H1 (cell line): ENCODE results near the gene MRPL20. TPM values are rescaled to one million over a fixed set of nuclear protein-coding genes. Genes with fewer than 3 reads are reported as not detected.

Source experiments
- CTCF ChIA-PET: fragments of 300-600 bp; sonication (Branson Sonifier 250); formaldehyde crosslinking; loops from one replicate; lab custom pipeline; 2021; ENCODE audit not compliant: partially characterized antibody; lab: Charles Lee
- POLR2A ChIA-PET: fragments of 300-600 bp; sonication (Branson Sonifier 250); formaldehyde crosslinking; loops from one replicate; lab custom pipeline; 2021; ENCODE audit warnings: inconsistent platforms; ENCODE audit not compliant: partially characterized antibody; lab: Charles Lee
- DNase-seq, 2 experiments: peaks; one replicate each; pipeline versions ENCODE4 v3.0.0 to v3.0.0-alpha.2; 2010 to 2022; ENCODE audit warnings: low spot score in 2 of 2, low read depth in 1 of 2, mixed read lengths in 1 of 2
- FAIRE-seq: peaks from 2 replicates; lab custom pipeline; 2011; peaks lifted over from hg19 to GRCh38; lab: Jason Lieb, UNC
- H2AFZ ChIP-seq: 2 replicates; pipeline ENCODE4 v1.8.1; 2012; ENCODE audit warnings: low read length, inconsistent platforms
- H2AK5ac ChIP-seq: 2 replicates; pipeline ENCODE4 v1.6.1; 2013; ENCODE audit warnings: low read depth, low read length
- H2BK120ac ChIP-seq: replicated peaks from 2 replicates; pipeline ENCODE3; 2013; ENCODE audit warnings: low read depth, low read length, inconsistent platforms
- H2BK12ac ChIP-seq: 2 replicates; pipeline ENCODE4 v1.6.1; 2013; ENCODE audit warnings: low read depth, low read length
- H2BK15ac ChIP-seq: 2 replicates; pipeline ENCODE4 v1.6.1; 2013; ENCODE audit warnings: low read length
- H2BK20ac ChIP-seq: 2 replicates; pipeline ENCODE4 v1.6.1; 2013; ENCODE audit warnings: low read length
- H2BK5ac ChIP-seq: 2 replicates; pipeline ENCODE4 v1.6.1; 2013; ENCODE audit warnings: low read depth, low read length
- H3K14ac ChIP-seq: 2 replicates; pipeline ENCODE4 v1.6.1; 2013; ENCODE audit warnings: inconsistent platforms; ENCODE audit not compliant: insufficient read length
- H3K18ac ChIP-seq: 2 replicates; pipeline ENCODE4 v1.6.1; 2013; ENCODE audit warnings: low read length; ENCODE audit errors: extremely low read depth
- H3K23ac ChIP-seq: 2 replicates; pipeline ENCODE4 v1.6.1; 2013; ENCODE audit warnings: inconsistent platforms; ENCODE audit not compliant: insufficient read length
- H3K23me2 ChIP-seq: 2 replicates; pipeline ENCODE4 v1.6.1; 2013; ENCODE audit warnings: low read depth, low read length
- H3K27ac ChIP-seq: 2 replicates; pipeline ENCODE4 v1.6.1; 2011; ENCODE audit warnings: low read depth, low read length, inconsistent platforms
- H3K27me3 ChIP-seq, 4 experiments: replicated peaks in 1 of 4; 1 replicate in 1 of 4; 2 replicates in 3 of 4; pipeline versions ENCODE4 v1.6.1 to v1.8.1; 2011 to 2013; ENCODE audit warnings: low read length in 3 of 4, mild to moderate bottlenecking in 3 of 4, inconsistent platforms in 2 of 4, mixed read lengths in 2 of 4, moderate library complexity in 1 of 4; ENCODE audit not compliant: control insufficient read depth in 3 of 4, insufficient read depth in 3 of 4; ENCODE audit errors: extremely low read depth in 1 of 4
- H3K36me3 ChIP-seq, 4 experiments: 2 replicates each; pipeline versions ENCODE4 v1.6.1 to v1.8.1; 2011 to 2013; ENCODE audit warnings: mild to moderate bottlenecking in 4 of 4, low read length in 3 of 4, moderate library complexity in 2 of 4, control low read depth in 1 of 4, inconsistent platforms in 1 of 4; ENCODE audit not compliant: insufficient read depth in 4 of 4, control insufficient read depth in 2 of 4
- H3K4ac ChIP-seq: replicated peaks from 2 replicates; pipeline ENCODE3; 2013; ENCODE audit warnings: low read length, low read depth, mixed read lengths, inconsistent platforms; ENCODE audit not compliant: insufficient read length
- H3K4me1 ChIP-seq, 4 experiments: replicated peaks in 1 of 4; 1 replicate in 1 of 4; 2 replicates in 3 of 4; pipeline versions ENCODE4 v1.6.1 to v1.8.1; 2011 to 2013; ENCODE audit warnings: low read length in 3 of 4, inconsistent platforms in 2 of 4, mixed read lengths in 1 of 4; ENCODE audit not compliant: insufficient read depth in 4 of 4, control insufficient read depth in 3 of 4
- H3K4me2 ChIP-seq, 2 experiments: 2 replicates each; pipeline versions ENCODE4 v1.6.1 to v1.8.1; 2011 to 2013; ENCODE audit warnings: low read depth in 2 of 2, low read length in 2 of 2, control low read depth in 1 of 2, inconsistent platforms in 1 of 2, mild to moderate bottlenecking in 1 of 2; ENCODE audit not compliant: insufficient read depth in 1 of 2
- H3K4me3 ChIP-seq, 4 experiments: fragments of 200-600, 300-600 bp in 1 of 4; sonication (generic), shearing (Covaris generic), sonication (Bioruptor Twin) in 1 of 4; 2 replicates each; pipeline versions ENCODE4 v1.5.1 to v1.8.1; 2011 to 2016; ENCODE audit warnings: low read length in 4 of 4, low read depth in 3 of 4, control low read depth in 2 of 4, inconsistent platforms in 2 of 4, mild to moderate bottlenecking in 2 of 4, mixed read lengths in 1 of 4, moderate library complexity in 1 of 4; ENCODE audit not compliant: insufficient read depth in 2 of 4; ENCODE audit errors: extremely low read depth in 1 of 4
- H3K56ac ChIP-seq: replicated peaks from 2 replicates; pipeline ENCODE3; 2013; ENCODE audit warnings: low read depth, mild to moderate bottlenecking, mixed read lengths, low read length, inconsistent platforms; ENCODE audit not compliant: insufficient read length
- H3K79me1 ChIP-seq: 2 replicates; pipeline ENCODE4 v1.6.1; 2013; ENCODE audit warnings: low read depth, low read length, control low read depth
- H3K79me2 ChIP-seq, 2 experiments: 2 replicates each; pipeline versions ENCODE4 v1.6.1 to v1.8.1; 2012 to 2013; ENCODE audit warnings: low read length in 2 of 2, mild to moderate bottlenecking in 2 of 2, inconsistent platforms in 1 of 2; ENCODE audit not compliant: insufficient read depth in 2 of 2, control insufficient read depth in 1 of 2
- H3K9ac ChIP-seq, 4 experiments: replicated peaks in 1 of 4; 1 replicate in 1 of 4; 2 replicates in 3 of 4; pipeline versions ENCODE4 v1.6.1 to v1.8.1; 2011 to 2013; ENCODE audit warnings: low read depth in 3 of 4, low read length in 3 of 4, control low read depth in 2 of 4, mild to moderate bottlenecking in 2 of 4, moderate library complexity in 2 of 4, inconsistent platforms in 1 of 4; ENCODE audit errors: extremely low read depth in 1 of 4
- H3K9me3 ChIP-seq, 2 experiments: 2 replicates each; pipeline versions ENCODE4 v1.6.1 to v1.8.1; 2012 to 2013; ENCODE audit warnings: mild to moderate bottlenecking in 2 of 2, moderate library complexity in 2 of 2, control low read depth in 1 of 2, inconsistent platforms in 1 of 2, low read depth in 1 of 2, low read length in 1 of 2, mixed read lengths in 1 of 2; ENCODE audit not compliant: insufficient read depth in 2 of 2
- H4K20me1 ChIP-seq, 2 experiments: replicated peaks in 1 of 2; 2 replicates each; pipeline versions ENCODE3 to v1.8.1; 2011 to 2013; ENCODE audit warnings: inconsistent platforms in 2 of 2, low read length in 2 of 2, mild to moderate bottlenecking in 1 of 2; ENCODE audit not compliant: insufficient read depth in 2 of 2, control insufficient read depth in 1 of 2
- H4K5ac ChIP-seq: 2 replicates; pipeline ENCODE4 v1.6.1; 2013; ENCODE audit warnings: low read length, low read depth, mixed read lengths, inconsistent platforms; ENCODE audit not compliant: insufficient read length
- H4K8ac ChIP-seq: 2 replicates; pipeline ENCODE4 v1.8.0; 2013; ENCODE audit warnings: mild to moderate bottlenecking, moderate library complexity, low read length, inconsistent platforms; ENCODE audit not compliant: insufficient read depth; ENCODE audit errors: extremely low read depth
- H4K91ac ChIP-seq: replicated peaks from 2 replicates; pipeline ENCODE3; 2013; ENCODE audit warnings: low read length, mixed read lengths, inconsistent platforms; ENCODE audit not compliant: insufficient read length
- ASH2L ChIP-seq: fragments of 200-600, 300-600 bp; sonication (generic); IDR thresholded peaks from one replicate; pipeline ENCODE4 v1.7.1; 2017; ENCODE audit warnings: low read length
- CTBP2 ChIP-seq: IDR thresholded peaks from 2 replicates; pipeline ENCODE4 v1.7.0; 2011; ENCODE audit warnings: borderline replicate concordance, mild to moderate bottlenecking, moderate library complexity, mixed read lengths, low read length; ENCODE audit not compliant: insufficient read depth, insufficient read length
- GABPA ChIP-seq: IDR thresholded peaks from 2 replicates; pipeline ENCODE4 v1.6.1; 2011; ENCODE audit warnings: mild to moderate bottlenecking, low read length, moderate library complexity, borderline replicate concordance; ENCODE audit not compliant: insufficient read depth
- KDM5A ChIP-seq: fragments of 200-600 bp; IDR thresholded peaks from 2 replicates; pipeline ENCODE4 v1.7.1; 2012; ENCODE audit warnings: mild to moderate bottlenecking, low read length, inconsistent platforms, mixed read lengths
- RNF2 ChIP-seq: fragments of 200-900, 300-1000 bp; sonication (generic); IDR thresholded peaks from 2 replicates; pipeline ENCODE4 v1.7.1; 2016; ENCODE audit warnings: borderline replicate concordance, low read depth, mild to moderate bottlenecking, antibody characterized with exemption, low read length; ENCODE audit not compliant: poor library complexity, severe bottlenecking; ENCODE audit errors: missing control alignments
- TBP ChIP-seq: IDR thresholded peaks from 2 replicates; pipeline ENCODE4 v1.6.1; 2011; ENCODE audit warnings: low read depth, low read length, improper control_type of control experiment
- TCF12 ChIP-seq: IDR thresholded peaks from 2 replicates; pipeline ENCODE4 v1.6.1; 2011; ENCODE audit warnings: low read depth, mild to moderate bottlenecking, low read length
- WGBS, 2 experiments: shearing (Covaris generic) in 1 of 2; methylation state at CpG; one replicate each; pipeline versions ENCODE4 v1.1.6 to v1.1.7; 2013 to 2015; ENCODE audit warnings: low lambda C conversion rate in 2 of 2, mixed read lengths in 2 of 2, inconsistent platforms in 1 of 2, low coverage in 1 of 2, missing lambda C conversion rate in 1 of 2; ENCODE audit not compliant: insufficient replicate concordance in 2 of 2, insufficient coverage in 1 of 2, insufficient read length in 1 of 2; ENCODE audit errors: extremely low coverage in 1 of 2, missing lambda C conversion rate in 1 of 2; 5-methylcytosine and 5-hydroxymethylcytosine counted together
- long read RNA-seq, 2 experiments: library from RNA in 1 of 2; library from capped mRNA in 1 of 2; stranded (forward); transcript quantifications; one replicate each; pipeline ENCODE4 v2.0.0, GENCODE V29; 2021; ENCODE audit warnings: inconsistent platforms in 1 of 2
- polyA minus RNA-seq, 3 experiments: library from RNA; depleted of rRNA, polyadenylated mRNA; stranded (reverse); fragments of >200 nt; gene quantifications; 1 replicate in 2 of 3; 2 replicates in 1 of 3; pipeline ENCODE4 v1.2.3, GENCODE V29; 2011
- polyA plus RNA-seq, 7 experiments: library from polyadenylated mRNA; depleted of rRNA in 3 of 7; stranded (reverse) in 5 of 7; unstranded in 2 of 7; fragments of >200 nt in 5 of 7; fragments of 200-250 nt in 2 of 7; gene quantifications; 1 replicate in 5 of 7; 2 replicates in 1 of 7; 4 replicates in 1 of 7; pipeline versions ENCODE4 v1.2.1 to v1.2.3, GENCODE V29; 2011 to 2013; ENCODE audit warnings: missing spikeins in 2 of 7, mixed read lengths in 2 of 7
- total RNA-seq: library from RNA; stranded (reverse); fragmentation: NEBNext Ultra II Directional; extraction: Animal tissue kit (Norgen Biotek cat#: 25700); gene quantifications from 2 replicates; pipeline ENCODE4 v1.2.1, GENCODE V29; 2021

MRPL20 gene
- 126 and 130 TPM in 2 replicates for total RNA-seq
- polyA plus RNA-seq (2011; rRNA removed): 138 and 151 TPM in 2 replicates
- 155 TPM for polyA plus RNA-seq (2011; cell fraction: cytosol; rRNA removed)
- polyA plus RNA-seq (2011; cell fraction: nucleus; rRNA removed): 119 TPM
- polyA plus RNA-seq (2012, experiment 1 of 2): 199 to 245 TPM (median 224 TPM) in 4 replicates
- 282 TPM for polyA plus RNA-seq (2012, experiment 2 of 2)
- 197 TPM for polyA plus RNA-seq (2013, experiment 1 of 2)
- polyA plus RNA-seq (2013, experiment 2 of 2): 188 TPM
- 67.9 and 70.9 TPM in 2 replicates for polyA minus RNA-seq (2011; rRNA and poly(A)+ RNA removed)
- polyA minus RNA-seq (2011; cell fraction: cytosol; rRNA and poly(A)+ RNA removed): 82.3 TPM
- 51.4 TPM for polyA minus RNA-seq (2011; cell fraction: nucleus; rRNA and poly(A)+ RNA removed)
- long read RNA-seq, experiment 1, transcript MRPL20-201 (4 exons, 721 nt): major isoform, 94 of 117 reads
- long read RNA-seq, experiment 1, partial matches to known transcripts: 8 of 117 reads
- long read RNA-seq, experiment 1, other reads (novel, unspliced or antisense): 15 of 117 reads
- long read RNA-seq, experiment 2, partial matches to known transcripts: 2 of 9 reads
- long read RNA-seq, experiment 2, other reads (novel, unspliced or antisense): 3 of 9 reads

DNA sequence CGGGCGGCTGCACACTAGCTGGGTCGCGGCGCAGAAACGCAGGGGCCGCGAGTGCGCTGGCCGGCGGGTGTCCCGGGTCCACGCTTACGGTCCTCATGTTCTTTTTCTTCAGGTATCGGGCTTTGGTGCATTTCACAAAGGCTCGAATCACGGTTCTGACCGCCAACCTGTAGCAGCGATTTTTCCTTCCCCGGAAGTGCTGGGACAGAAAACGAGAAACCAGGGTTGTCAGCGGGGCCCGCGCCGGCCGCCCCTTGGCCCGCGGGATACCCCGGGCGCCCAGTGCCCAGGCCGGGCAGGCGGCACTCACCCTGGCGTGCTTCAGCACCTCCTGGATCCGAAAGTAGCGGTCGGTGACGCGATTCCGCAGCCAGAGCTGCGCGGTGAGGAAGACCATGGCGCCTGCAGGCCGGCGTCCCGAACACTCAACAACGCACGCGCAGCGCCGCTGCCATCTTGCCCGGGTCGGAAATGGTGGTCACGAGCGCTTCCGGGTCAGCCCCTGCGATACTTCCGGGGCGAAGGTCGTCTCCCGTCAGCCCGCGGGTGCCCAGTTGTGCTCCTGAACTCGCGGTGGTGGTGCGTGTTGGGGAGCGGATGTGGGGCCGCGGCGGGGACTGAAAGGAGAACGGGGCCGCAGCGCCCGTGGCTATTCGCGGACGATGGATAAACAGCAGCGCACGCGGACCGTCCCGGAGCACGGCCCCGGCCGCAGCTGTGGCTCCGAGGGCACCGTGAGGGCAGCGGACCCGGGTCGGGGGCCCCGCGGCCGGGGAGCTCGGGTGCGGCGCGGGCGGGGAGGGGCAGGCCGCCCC, at the start of gene MRPL20:
TSS of gene MRPL20 (minus strand) at position 473 of the 815 bp plus-strand sequence. CDS start at position 397, 76 bp downstream.
- no peak within 1 kb of the TSS for H2BK20ac ChIP-seq
- FAIRE-seq (no peak), DNase-seq (peak; percentile 61 to 93)
- H3K4ac ChIP-seq: peak within 1 kb of the TSS; percentile 96
- no peak within 1 kb of the TSS for H2AFZ ChIP-seq
- H3K4me3 ChIP-seq: peak within 1 kb of the TSS; percentile 91 to 99 (median 93)
- H3K9me3 ChIP-seq: peaks cover under 1 to 5% of the 10 kb centered on the region in 2 experiments; a peak in 1 of 4 replicates
- peak within 1 kb of the TSS; percentile 94 for H3K27ac ChIP-seq
- peaks cover 5% of the 10 kb centered on the region; the same call in 1 of the 2 replicates for H3K23me2 ChIP-seq
- 1% methylated on average over 63 of the region's 98 CpGs; no CpG with 5 or more reads in 1 of the 2 experiments for WGBS, 2 experiments
- H4K20me1 ChIP-seq: peaks cover 2 to 10% of the 10 kb centered on the region in 2 experiments
- H3K79me1 ChIP-seq: peaks cover 7% of the 10 kb centered on the region
- peak within 1 kb of the TSS; percentile 99 for H4K8ac ChIP-seq
- no peak within 1 kb of the TSS for H3K14ac ChIP-seq
- H3K9ac ChIP-seq: peak within 1 kb of the TSS; percentile 90 to 96 (median 92)
- peak within 1 kb of the TSS; percentile 39; the same call in 1 of the 2 replicates for H2BK12ac ChIP-seq
- H2AK5ac ChIP-seq: 0 out of 2 replicates have a peak within 1 kb of the TSS, but pooled peaks have one; percentile 24
- no peaks in the 10 kb centered on the region for H3K27me3 ChIP-seq
- peak within 1 kb of the TSS; percentile 96 for H3K18ac ChIP-seq
- peak within 1 kb of the TSS; percentile 93 for H4K5ac ChIP-seq
- H3K36me3 ChIP-seq: peaks cover 13 to 50% (median 22%) of the 10 kb centered on the region in 4 experiments
- no peak within 1 kb of the TSS for H2BK120ac ChIP-seq
- ChIA-PET CTCF (interaction anchor here (1.0 to 2.9 kb wide), 11 partner anchors 8 to 98 kb away, joined by 3 to 17 read pairs (median 5); partner anchors contain the start of gene CCNL2), POLR2A (interaction anchor here (0.6 to 27.7 kb wide), 20 partner anchors 9 to 163 kb away, joined by 3 to 719 read pairs (median 3); partner anchors contain the start of genes ANKRD65, AURKAIP1, C1QTNF12 and CCNL2)
- peaks cover 14 to 36% of the 10 kb centered on the region in 2 experiments for H3K79me2 ChIP-seq
- no peak within 1 kb of the TSS for H2BK15ac ChIP-seq
- peaks cover 8 to 18% (median 14%) of the 10 kb centered on the region in 4 experiments for H3K4me1 ChIP-seq
- H3K56ac ChIP-seq: peak within 1 kb of the TSS; percentile 92
- H3K4me2 ChIP-seq: peak within 1 kb of the TSS; percentile 75 to 86
- H3K23ac ChIP-seq: no peak within 1 kb of the TSS
- H2BK5ac ChIP-seq: peak within 1 kb of the TSS; percentile 88
- H4K91ac ChIP-seq: peak within 1 kb of the TSS; percentile 98
- TF ChIP-seq GABPA (peak; percentile 99), ASH2L (peak; percentile 93), TCF12 (no peak), KDM5A (peak; percentile 96), CTBP2 (no peak), RNF2 (no peak), TBP (peak; percentile 92)
